CD4-positive, CD25-positive, alpha-beta regulatory T cell (primary cell): ENCODE data around the gene ALX3. TPM values are rescaled to one million over a fixed set of nuclear protein-coding genes. Genes with fewer than 3 reads are reported as not detected.

ENCODE experiments used
- ATAC-seq, 2 donors: fragments of 150-1000 bp; cut with Tn5 transposase; one replicate each; pipeline ENCODE4 v1.10.0; 2021; ENCODE audit warnings: low read depth in 2 of 2, moderate number of reproducible peaks in 2 of 2, moderate library complexity in 1 of 2
- DNase-seq, 3 donors: peaks; one replicate each; pipeline versions ENCODE4 v3.0.0 to v3.0.0-alpha.2; 2012 to 2022; ENCODE audit warnings: mixed read lengths in 1 of 3
- H3K27ac ChIP-seq: one replicate; pipeline ENCODE4 v1.7.0; 2013; ENCODE audit warnings: mild to moderate bottlenecking, low read length; ENCODE audit not compliant: insufficient read depth, poor library complexity, severe bottlenecking
- H3K27me3 ChIP-seq: one replicate; pipeline ENCODE4 v1.7.0; 2013; ENCODE audit warnings: low read length; ENCODE audit not compliant: control insufficient read depth, insufficient read depth
- H3K36me3 ChIP-seq: one replicate; pipeline ENCODE4 v1.7.0; 2013; ENCODE audit warnings: mild to moderate bottlenecking, low read length, moderate library complexity; ENCODE audit not compliant: control insufficient read depth, insufficient read depth
- H3K4me1 ChIP-seq: 2 replicates; pipeline ENCODE4 v1.7.0; 2013; ENCODE audit warnings: mild to moderate bottlenecking, low read length; ENCODE audit not compliant: insufficient read depth, control insufficient read depth, poor library complexity, severe bottlenecking
- H3K4me3 ChIP-seq: one replicate; pipeline ENCODE4 v1.7.0; 2013; ENCODE audit warnings: low read depth, mild to moderate bottlenecking, low read length, moderate library complexity
- H3K9me3 ChIP-seq, 2 experiments: 1 replicate in 1 of 2; 2 replicates in 1 of 2; pipeline ENCODE4 v1.7.0; 2013; ENCODE audit warnings: low read length in 2 of 2, mild to moderate bottlenecking in 1 of 2, moderate library complexity in 1 of 2; ENCODE audit not compliant: control insufficient read depth in 2 of 2
- H3K27ac Mint-ChIP-seq, 3 donors: one replicate each; pipeline ENCODE4 v1.8.0; 2020 to 2022; ENCODE audit warnings: mild to moderate bottlenecking in 3 of 3, mixed read lengths in 3 of 3, moderate library complexity in 2 of 3
- H3K27me3 Mint-ChIP-seq: one replicate; pipeline ENCODE4 v1.8.0; 2022; ENCODE audit warnings: mild to moderate bottlenecking, mixed read lengths
- H3K36me3 Mint-ChIP-seq: one replicate; pipeline ENCODE4 v1.8.0; 2020; ENCODE audit warnings: mixed read lengths
- H3K4me1 Mint-ChIP-seq, 4 donors: one replicate each; pipeline ENCODE4 v1.8.0; 2020 to 2022; ENCODE audit warnings: mixed read lengths in 4 of 4, mild to moderate bottlenecking in 1 of 4
- H3K4me3 Mint-ChIP-seq, 4 donors: one replicate each; pipeline ENCODE4 v1.8.0; 2020 to 2022; ENCODE audit warnings: mild to moderate bottlenecking in 4 of 4, mixed read lengths in 4 of 4, moderate library complexity in 3 of 4
- H3K9me3 Mint-ChIP-seq, 7 donors: one replicate each; pipeline ENCODE4 v1.8.0; 2020 to 2022; ENCODE audit warnings: mixed read lengths in 7 of 7, mild to moderate bottlenecking in 3 of 7, moderate library complexity in 2 of 7
- polyA plus RNA-seq, 4 donors: library from polyadenylated mRNA; unstranded; fragments of 300-500 nt; fragmentation: Illumina TruSeq; gene quantifications; one replicate each; pipeline ENCODE4 v1.2.3, GENCODE V29; 2021
- total RNA-seq: library from RNA; stranded (reverse); gene quantifications from one replicate; pipeline ENCODE4 v1.2.3, GENCODE V29; 2022

The ALX3 gene
- not detected for total RNA-seq
- polyA plus RNA-seq: not detected

DNA sequence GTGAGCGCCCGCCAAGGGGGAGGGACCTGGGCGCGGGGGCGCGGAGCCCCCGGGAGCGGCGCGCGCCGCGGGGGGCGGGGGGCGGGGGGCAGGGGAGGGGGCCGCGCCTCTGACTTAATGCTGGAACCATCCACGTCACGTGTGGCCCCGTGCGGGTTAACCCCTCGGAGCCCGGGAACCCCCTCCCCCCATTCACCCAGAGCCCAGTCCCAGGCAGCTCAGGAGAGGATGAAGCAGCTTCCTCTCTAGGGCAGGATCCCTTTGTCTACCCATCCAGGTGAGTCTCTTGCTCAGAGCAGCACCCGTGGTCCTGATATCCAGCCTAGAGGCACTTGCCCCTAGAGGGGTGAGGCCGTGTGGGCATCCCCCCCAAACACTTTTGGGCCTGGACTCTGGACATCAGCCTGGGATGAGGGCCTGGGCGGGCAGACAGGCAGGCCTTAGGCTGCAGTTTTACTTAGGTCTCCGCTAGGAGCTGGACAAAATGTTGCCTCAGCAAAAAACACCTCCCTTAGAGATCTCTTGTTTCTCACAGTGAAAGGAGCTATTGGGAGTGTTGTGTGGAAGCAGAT, at the start of gene ALX3:
Gene ALX3 (minus strand): TSS at position 2 of the 572 bp plus-strand sequence. CDS start 60 bp downstream, outside the sequence.
- Mint-ChIP-seq H3K4me3 (peak within 1 kb of the TSS in 2 of 4 donors; percentile 52 to 62), H3K4me1 (peaks cover 0 to 18% (median 7%) of the 10 kb centered on the region in 4 donors), H3K36me3 (peaks cover 3% of the 10 kb centered on the region), H3K27ac (no peak within 1 kb of the TSS), H3K9me3 (peaks cover 0 to 2% (median 0%) of the 10 kb centered on the region in 7 donors), H3K27me3 (peaks cover 62% of the 10 kb centered on the region)
- H3K4me3 ChIP-seq: no peak within 1 kb of the TSS
- H3K4me1 ChIP-seq: peaks cover 25% of the 10 kb centered on the region
- no peak within 1 kb of the TSS for H3K27ac ChIP-seq
- no peaks in the 10 kb centered on the region for H3K36me3 ChIP-seq
- peaks cover 34% of the 10 kb centered on the region for H3K27me3 ChIP-seq
- ATAC-seq (no peak), DNase-seq (no peak)
- no peaks in the 10 kb centered on the region for H3K9me3 ChIP-seq

GRCh38 chr1:110119843-110120242, 49.4 kb upstream of the ALX3 start:
- Histone ChIP-seq H3K27me3 (no peaks in the 10 kb centered on the region), H3K4me3 (no peak overlapping the region), H3K27ac (no peak overlapping the region), H3K9me3 (no peaks in the 10 kb centered on the region), H3K36me3 (no peaks in the 10 kb centered on the region), H3K4me1 (no peaks in the 10 kb centered on the region)
- Mint-ChIP-seq H3K27ac (no peak overlapping the region), H3K4me3 (no peak overlapping the region), H3K4me1 (peaks cover 0 to 2% (median 0%) of the 10 kb centered on the region in 4 donors), H3K9me3 (peaks cover 0 to 6% (median 4%) of the 10 kb centered on the region in 7 donors), H3K27me3 (peaks cover 49% of the 10 kb centered on the region), H3K36me3 (no peaks in the 10 kb centered on the region)
- no peak for DNase-seq
- no peak for ATAC-seq

DNA sequence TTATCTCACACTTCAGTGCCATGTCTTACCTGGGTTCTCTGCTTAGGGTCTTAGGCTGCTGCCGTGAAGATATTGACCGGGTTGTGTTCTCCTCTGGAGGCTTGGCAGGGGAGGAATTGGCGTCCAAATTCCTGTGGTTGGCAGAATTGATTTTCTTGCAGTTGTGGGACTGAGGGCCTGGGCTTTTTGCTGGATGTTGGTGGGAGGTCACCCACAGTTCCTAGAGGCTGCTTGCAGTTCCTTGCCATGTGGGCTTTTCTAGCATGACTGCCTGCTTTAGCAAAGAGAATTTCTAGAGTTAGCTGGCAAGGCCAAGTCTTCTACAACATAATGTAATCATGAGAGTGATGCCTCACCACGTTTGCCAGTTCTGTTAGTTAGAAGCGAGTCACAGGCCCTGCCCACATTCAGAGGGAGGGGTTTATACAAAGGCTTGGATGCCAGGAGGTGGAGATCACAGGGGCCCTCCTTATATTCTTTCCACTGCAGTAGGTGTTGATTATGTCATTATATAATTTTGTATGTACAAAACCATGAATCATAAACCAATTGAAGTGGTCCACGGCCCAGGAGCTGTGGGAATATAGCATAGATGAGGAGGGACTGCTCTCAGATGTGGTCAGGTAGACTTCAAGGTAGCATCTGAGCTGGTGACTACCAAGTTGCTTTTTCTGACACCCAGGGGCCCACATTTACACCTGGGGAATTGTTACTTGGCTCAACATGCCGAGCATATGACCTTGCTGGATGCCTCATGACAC, 48.3 kb upstream of the ALX3 start:
- ATAC-seq (no peak), DNase-seq (no peak)
- H3K27ac Mint-ChIP-seq: no peak overlapping the region
- H3K4me1 Mint-ChIP-seq: peaks cover 0 to 2% (median 0%) of the 10 kb centered on the region in 4 donors
- H3K36me3 Mint-ChIP-seq: no peaks in the 10 kb centered on the region
- Histone ChIP-seq H3K36me3 (no peaks in the 10 kb centered on the region), H3K4me1 (no peaks in the 10 kb centered on the region), H3K27ac (no peak overlapping the region), H3K4me3 (no peak overlapping the region), H3K9me3 (no peaks in the 10 kb centered on the region), H3K27me3 (no peaks in the 10 kb centered on the region)
- peaks cover 0 to 4% (median 3%) of the 10 kb centered on the region in 7 donors for H3K9me3 Mint-ChIP-seq
- H3K27me3 Mint-ChIP-seq: peaks cover 44% of the 10 kb centered on the region
- no peak overlapping the region for H3K4me3 Mint-ChIP-seq

GRCh38 chr1:110114784-110115183, 44.3 kb upstream of the ALX3 start:
- no peak for ATAC-seq
- H3K9me3 ChIP-seq: no peaks in the 10 kb centered on the region
- no peaks in the 10 kb centered on the region for H3K4me1 ChIP-seq
- no peaks in the 10 kb centered on the region for H3K36me3 Mint-ChIP-seq
- no peaks in the 10 kb centered on the region for H3K36me3 ChIP-seq
- no peak overlapping the region for H3K4me3 Mint-ChIP-seq
- no peak overlapping the region for H3K27ac Mint-ChIP-seq
- peaks cover 39% of the 10 kb centered on the region for H3K27me3 Mint-ChIP-seq
- no peaks in the 10 kb centered on the region for H3K27me3 ChIP-seq
- H3K27ac ChIP-seq: no peak overlapping the region
- H3K4me3 ChIP-seq: no peak overlapping the region
- no peak for DNase-seq
- no peaks in the 10 kb centered on the region for H3K4me1 Mint-ChIP-seq
- peaks cover 0 to 1% (median 0%) of the 10 kb centered on the region in 7 donors for H3K9me3 Mint-ChIP-seq

DNA sequence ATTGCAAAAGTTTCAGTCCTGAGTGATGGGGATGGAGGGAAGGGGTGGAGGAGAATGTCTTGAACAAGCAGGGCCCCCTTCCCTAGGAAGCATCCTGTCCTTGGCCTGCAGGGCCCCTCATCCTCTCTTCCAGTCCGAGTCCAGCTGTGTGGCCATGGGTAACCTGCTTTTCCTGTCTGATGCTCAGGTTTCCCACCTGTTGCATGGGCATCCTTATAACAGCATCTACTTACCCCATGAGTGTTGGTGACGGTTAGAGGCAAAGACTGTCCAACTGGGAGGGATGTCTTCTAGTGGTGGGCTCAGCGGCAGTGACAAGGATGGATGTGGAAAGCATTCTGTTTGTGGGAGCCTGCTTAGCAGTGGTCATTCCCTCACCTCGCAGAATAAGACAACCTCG, 43.7 kb upstream of the ALX3 start:
- no peaks in the 10 kb centered on the region for H3K9me3 ChIP-seq
- no peak for ATAC-seq
- Mint-ChIP-seq H3K27ac (peak overlapping the region in 1 of 3 donors; percentile 61), H3K36me3 (no peaks in the 10 kb centered on the region), H3K4me1 (no peaks in the 10 kb centered on the region), H3K27me3 (peaks cover 41% of the 10 kb centered on the region), H3K9me3 (peaks cover 0 to 1% (median 0%) of the 10 kb centered on the region in 7 donors), H3K4me3 (no peak overlapping the region)
- no peaks in the 10 kb centered on the region for H3K36me3 ChIP-seq
- no peaks in the 10 kb centered on the region for H3K27me3 ChIP-seq
- DNase-seq: no peak
- no peak overlapping the region for H3K27ac ChIP-seq
- no peak overlapping the region for H3K4me3 ChIP-seq
- H3K4me1 ChIP-seq: no peaks in the 10 kb centered on the region

GRCh38 chr1:110113551-110113950, 43.1 kb upstream of the ALX3 start:
- Mint-ChIP-seq H3K27me3 (peaks cover 43% of the 10 kb centered on the region), H3K27ac (no peak overlapping the region), H3K4me3 (no peak overlapping the region), H3K36me3 (no peaks in the 10 kb centered on the region), H3K9me3 (peaks cover 0 to 1% (median 0%) of the 10 kb centered on the region in 7 donors), H3K4me1 (no peaks in the 10 kb centered on the region)
- H3K36me3 ChIP-seq: no peaks in the 10 kb centered on the region
- H3K4me3 ChIP-seq: no peak overlapping the region
- ATAC-seq (peak in 1 of 2 donors; percentile 13), DNase-seq (no peak)
- no peaks in the 10 kb centered on the region for H3K4me1 ChIP-seq
- no peak overlapping the region for H3K27ac ChIP-seq
- no peaks in the 10 kb centered on the region for H3K27me3 ChIP-seq
- H3K9me3 ChIP-seq: no peaks in the 10 kb centered on the region

DNA sequence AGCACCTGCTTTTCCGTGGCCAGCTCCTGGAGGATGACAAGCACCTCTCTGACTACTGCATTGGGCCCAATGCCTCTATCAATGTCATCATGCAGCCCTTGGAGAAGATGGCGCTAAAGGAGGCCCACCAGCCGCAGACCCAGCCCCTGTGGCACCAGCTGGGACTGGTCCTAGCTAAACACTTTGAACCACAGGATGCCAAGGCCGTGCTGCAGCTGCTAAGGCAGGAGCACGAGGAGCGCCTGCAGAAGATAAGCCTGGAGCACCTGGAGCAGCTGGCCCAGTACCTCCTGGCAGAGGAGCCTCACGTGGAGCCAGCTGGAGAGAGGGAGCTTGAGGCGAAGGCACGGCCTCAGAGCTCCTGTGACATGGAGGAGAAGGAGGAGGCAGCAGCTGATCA, 42.2 kb upstream of the ALX3 start:
- Mint-ChIP-seq H3K36me3 (no peaks in the 10 kb centered on the region), H3K27ac (no peak overlapping the region), H3K9me3 (peaks cover 0 to 1% (median 0%) of the 10 kb centered on the region in 7 donors), H3K27me3 (peaks cover 35% of the 10 kb centered on the region), H3K4me1 (no peaks in the 10 kb centered on the region), H3K4me3 (no peak overlapping the region)
- Histone ChIP-seq H3K4me1 (no peaks in the 10 kb centered on the region), H3K27ac (no peak overlapping the region), H3K36me3 (no peaks in the 10 kb centered on the region), H3K9me3 (no peaks in the 10 kb centered on the region), H3K4me3 (no peak overlapping the region), H3K27me3 (no peaks in the 10 kb centered on the region)
- no peak for ATAC-seq
- no peak for DNase-seq
